Inflammatory macrophage (primary cell): ENCODE data around the gene MCEE.
A peak's percentile ranks its signal among the peaks of the same experiment; 100 is the strongest.
"Not testable (repeated sequence)": the region's sequence is repeated elsewhere in the genome, so short reads cannot be mapped to it uniquely, and the experiment has no call there.

Experiments used
- DNase-seq, 2 donors: peaks; one replicate each; pipeline ENCODE4 v3.0.0-alpha.2; 2020 to 2022

Gene MCEE

DNA sequence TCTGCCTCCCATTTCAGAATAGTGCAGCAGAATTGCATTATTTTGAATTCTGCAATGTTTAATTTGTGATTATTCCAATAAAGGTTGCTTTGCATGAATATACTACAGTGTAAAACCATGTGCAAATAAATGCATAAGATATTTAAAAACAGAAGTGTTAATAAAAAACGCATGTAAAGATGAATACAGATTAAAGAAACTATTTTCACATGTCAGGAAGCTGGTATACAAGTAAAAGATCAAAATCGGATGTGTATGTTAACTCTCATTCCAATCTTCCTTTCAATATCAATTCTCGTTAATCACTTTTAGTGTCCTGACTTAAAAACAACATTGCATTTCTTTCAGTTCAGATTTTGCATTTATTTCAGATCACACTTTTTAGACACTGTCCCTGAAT, 3.1 kb downstream of the MCEE start:
- DNase-seq: no peak

DNA sequence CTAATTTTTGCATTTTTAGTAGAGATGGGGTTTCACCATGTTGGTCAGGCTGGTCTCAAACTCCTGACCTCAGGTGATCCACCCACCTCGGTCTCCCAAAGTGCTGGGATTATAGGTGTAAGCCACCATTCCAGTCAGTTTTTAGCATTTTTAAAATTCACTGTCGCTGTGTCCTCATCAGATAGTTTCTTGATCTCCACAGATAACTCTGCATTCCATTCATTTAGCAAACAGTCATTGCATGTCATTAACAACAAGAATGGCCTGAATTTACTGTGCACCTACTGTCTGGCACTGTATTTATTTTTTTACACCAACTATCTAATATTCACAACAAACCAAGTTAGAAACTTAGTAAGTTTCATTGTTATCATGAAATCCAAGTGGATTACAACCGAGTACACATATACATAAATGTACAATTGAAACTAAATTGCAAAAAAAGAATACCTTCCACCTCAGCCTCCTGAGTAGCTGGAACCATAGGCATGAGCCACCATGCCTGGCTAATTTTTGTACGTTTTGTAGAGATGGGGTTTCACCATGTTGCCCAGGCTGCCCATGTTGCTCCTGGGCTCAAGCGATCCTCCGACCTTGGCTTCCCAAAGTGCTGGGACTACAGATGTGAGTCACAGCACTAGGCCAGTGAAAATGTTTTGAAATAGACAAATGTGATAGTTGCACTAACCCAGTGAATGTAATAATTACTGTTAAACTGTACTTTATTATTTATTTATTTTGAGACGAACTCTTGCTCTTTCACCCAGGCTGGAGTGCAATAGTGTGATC, 4.3 kb downstream of the MCEE start:
- no peak for DNase-seq

DNA sequence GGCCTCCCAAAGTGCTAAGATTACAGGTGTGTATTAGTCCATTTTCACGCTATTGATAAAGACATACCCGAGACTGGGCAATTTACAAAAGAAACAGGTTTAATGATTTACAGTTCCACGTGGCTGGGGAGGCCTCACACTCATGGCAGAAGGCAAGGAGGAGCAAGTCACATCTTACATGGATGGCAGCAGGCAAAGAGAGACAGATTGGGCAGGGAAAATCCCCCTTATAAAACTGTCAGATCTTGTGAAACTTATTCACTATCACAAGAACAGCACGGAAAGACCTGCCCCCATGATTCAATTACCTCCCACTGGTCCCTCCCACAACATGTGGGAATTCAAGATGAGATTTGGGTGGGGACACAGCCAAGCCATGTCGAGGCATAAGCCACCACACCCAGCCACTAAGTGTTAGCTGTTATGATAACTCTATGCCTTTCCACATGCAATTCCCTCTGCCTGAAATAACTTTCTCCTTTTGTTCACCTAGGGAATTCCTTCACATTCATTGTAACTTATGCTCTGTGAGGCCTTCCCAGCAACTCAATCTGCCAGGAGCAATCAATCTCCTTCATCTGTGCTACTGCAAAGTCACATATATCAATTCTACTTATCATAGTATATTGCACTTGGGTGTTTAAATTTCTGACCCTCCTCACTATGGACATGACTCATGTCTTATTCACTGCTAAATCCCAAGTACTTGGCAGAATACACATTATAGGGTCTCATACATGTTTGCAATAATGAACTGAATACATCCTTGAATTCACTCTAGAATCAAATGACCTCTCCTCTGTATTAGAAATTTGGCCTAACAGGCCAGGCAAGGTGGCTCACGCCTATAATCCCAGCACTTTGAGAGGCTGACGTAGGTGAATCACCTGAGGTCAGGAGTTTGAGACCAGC, 7.4 kb downstream of the MCEE start:
- DNase-seq: no peak

DNA sequence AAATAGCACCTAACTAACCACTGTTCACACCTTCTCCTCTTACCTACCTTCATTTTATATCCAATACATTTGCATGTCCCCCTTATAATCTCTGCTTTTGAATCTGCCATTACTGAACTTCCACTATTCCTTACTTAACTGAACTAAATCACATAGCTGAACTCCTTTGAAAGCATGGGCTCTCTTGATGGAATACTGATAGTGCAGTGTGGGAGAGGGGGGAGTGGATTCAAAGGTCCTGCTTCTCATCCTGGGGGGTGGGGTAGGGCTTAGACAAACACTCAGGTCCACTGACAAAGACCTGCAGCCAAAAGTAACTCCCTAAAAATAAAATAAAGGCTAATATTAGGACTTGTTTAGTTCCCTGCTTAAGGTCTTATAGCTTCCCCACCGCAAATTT, 8.6 kb downstream of the MCEE start:
- no peak for DNase-seq

DNA sequence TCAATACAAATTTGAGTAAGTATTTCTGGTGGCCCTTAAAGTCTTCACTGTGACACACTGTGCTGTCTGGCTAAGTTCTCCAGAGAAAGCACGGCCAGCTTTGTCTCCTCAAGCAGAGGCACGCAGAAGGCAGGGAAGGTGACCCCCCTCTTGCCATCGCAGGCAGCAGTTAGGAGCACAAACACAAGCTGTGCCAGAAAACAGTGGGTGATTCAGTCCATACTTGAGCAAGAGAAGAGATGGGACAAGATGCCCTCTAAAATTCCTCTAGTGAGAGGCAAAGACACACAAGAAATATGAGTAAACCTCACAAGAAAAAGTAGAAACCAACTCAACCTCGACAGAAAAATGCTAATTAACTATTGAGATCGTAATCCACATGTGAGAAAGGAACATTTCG, 9.8 kb downstream of the MCEE start:
- no peak for DNase-seq

DNA sequence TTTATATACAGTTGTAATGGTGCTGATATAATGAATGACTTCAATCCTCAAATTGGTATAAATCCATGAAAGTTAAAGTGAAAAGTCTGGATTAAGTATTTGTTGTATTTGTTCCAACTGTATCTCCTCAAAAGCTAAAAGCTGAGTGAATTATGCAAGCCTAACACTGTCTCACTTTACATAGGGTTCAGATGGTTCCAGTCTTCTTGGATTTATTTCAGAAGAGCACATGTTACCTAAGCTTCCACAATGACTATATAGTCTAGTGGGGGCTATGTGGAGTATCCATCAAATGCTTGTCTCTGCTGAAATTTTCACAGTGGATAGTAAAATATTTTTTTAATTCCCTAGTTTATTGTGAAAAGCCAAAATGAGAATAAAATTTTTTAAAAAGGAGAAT, 13.0 kb downstream of the MCEE start:
- no peak for DNase-seq

DNA sequence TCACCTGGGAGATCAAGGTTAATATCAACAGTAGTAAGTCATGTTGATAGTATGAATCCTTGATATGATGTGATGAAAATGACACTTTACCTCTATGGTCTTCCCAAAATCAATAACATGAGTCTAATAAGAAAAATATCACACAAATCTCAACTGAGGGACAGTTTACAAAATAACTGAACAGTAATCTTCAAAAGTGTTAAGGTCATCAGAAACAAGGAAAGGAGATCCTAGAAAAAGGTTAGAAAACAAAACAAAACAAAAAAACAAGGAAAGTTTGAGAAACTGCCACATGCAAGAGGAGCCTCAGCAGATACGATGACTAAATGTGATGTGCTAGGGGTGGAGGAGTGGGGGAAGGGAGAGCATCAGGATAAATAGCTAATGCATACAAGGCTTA, 16.2 kb downstream of the MCEE start:
- no peak for DNase-seq

DNA sequence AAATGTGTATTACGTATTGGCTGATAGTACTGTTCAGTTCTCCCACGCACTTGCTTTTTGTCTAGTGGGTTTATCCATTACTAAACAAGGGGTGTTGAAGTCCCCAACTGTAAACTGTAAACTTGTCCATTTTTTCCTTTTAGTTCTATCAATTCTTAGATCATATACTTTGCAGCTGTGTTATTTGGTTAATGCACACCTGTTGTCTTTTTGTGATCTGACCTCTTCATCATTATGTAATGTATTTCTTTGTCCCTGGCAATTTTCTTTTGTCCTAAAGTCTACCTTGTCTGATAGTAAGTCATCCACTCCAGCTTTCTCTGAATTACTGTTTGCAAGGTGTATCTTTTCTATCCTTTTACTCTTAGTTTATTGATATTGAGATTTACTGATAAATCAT, 21.9 kb downstream of the MCEE start:
- no peak for DNase-seq

DNA sequence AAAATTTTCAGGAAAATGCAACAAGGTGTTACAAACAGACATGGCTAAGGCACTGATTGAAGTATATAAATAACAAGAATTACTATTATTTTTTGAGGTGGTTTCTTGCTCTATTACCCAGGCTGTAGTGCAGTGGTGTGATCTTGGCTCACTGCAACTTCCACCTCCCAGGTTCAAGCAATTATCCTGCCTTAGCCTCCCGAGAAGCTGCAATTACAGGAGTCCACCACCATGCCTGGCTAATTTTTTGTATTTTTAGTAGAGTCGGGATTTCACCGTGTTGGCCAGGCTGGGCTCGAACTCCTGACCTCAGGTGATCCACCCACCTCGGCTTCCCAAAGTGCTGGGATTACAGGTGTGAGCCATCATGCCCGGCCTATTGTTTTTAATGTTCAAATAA, 23.6 kb downstream of the MCEE start:
- DNase-seq: not testable (repeated sequence)

DNA sequence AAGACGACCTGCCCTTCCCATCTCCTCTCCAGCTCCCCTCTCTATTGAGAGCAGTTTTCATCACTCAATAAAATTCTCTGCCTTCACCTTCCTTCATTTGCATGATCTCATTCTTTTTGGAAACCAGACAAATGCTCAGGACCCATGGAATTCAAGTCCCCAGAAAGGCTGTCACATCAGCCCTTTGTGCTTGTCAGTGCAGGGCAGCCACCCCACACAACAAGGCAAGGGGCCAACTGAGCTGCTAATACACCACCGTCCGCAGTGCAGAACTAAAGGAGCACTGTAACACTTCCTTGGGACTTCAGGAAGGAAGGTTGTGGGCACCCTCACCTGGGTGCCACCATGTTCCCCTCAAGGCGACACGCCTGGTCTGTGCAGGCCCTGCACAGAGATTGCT, 26.2 kb downstream of the MCEE start:
- no peak for DNase-seq

DNA sequence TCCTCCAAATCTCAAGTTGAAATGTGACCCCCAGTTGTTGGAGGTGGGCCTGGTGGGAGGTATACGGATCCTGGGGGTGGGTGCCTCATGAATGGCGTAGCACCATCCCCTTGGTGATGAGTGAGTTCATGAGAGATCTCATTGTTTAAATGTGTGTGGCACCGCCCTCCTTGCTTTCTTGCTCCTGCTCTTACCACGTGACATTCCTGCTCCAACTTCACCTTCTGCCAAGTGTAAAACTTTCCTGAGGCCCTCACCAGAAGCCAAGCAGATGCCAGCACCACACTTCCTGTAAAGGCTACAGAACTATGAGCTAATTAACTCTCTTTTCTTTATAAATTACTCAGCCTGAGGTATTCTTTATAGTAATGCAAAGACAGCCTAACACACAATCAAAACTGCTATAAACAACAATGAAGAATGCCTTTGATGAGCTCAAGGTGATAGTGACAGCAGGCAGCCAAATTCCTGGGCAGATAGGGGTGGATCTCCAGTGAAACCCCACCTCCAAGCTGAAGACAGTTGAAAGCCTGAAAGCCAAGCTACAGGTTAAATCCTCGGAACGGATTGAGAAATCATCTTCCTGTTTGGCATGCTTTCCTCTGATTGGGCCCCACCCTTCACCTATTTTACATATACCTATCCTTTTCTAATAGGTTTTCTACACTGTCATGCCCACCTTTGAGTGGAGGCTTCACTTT, 26.9 kb downstream of the MCEE start:
- no peak for DNase-seq

DNA sequence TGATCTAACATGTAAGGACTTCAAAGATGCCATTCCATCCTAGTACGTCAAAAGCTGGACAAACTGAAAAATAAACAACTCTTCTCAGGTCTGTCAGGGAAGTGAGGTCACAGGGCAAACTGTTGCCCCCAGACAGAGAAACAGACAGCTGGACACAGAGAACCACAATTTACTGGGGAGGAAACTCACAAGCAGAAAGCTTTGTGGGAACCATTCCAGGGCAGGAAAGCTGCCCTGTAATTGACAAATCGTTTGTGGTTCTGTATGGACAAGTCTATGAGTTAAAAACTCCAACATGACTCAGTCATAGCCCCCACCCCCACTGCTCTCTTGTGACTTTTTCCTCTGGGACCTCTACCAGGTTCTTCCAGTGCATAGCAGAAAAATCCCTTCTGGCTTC, 28.4 kb downstream of the MCEE start:
- DNase-seq: peak; percentile 5 to 34

DNA sequence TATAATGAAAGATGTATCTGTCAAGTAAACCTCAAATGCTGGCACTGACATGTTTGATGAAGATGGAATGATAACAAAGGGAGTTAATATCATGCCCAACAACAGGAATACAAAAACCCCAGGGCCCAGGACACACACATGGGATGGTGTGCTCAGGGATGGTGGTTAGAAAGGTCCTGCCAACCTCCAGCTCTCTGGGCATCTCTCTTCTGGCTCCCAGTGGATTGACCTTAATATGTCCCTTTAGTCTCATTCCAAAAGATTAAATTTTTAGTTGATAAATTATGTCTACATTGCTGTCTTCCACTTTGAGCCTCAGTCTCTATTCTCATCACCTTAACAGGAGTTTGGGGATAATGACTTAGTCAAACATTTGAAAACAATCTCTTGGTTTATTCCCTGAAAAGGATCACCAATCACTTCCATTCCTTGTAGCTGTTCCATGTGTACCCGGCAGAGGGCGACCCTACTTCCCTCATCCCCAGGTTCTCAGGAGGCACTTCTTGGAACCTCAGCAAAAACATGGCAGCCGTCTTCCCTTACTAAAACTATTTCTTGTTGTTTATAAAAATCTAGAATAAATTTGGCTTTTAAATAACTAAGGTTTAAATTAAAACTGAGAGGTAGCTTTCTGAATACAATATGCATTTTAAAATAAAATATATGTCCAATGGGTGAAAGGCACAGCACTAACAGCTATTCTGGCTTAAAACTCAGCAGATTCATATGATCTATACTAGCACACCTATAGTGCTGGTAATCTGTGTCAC, 29.6 kb downstream of the MCEE start:
- peak; percentile 61 to 64 for DNase-seq

DNA sequence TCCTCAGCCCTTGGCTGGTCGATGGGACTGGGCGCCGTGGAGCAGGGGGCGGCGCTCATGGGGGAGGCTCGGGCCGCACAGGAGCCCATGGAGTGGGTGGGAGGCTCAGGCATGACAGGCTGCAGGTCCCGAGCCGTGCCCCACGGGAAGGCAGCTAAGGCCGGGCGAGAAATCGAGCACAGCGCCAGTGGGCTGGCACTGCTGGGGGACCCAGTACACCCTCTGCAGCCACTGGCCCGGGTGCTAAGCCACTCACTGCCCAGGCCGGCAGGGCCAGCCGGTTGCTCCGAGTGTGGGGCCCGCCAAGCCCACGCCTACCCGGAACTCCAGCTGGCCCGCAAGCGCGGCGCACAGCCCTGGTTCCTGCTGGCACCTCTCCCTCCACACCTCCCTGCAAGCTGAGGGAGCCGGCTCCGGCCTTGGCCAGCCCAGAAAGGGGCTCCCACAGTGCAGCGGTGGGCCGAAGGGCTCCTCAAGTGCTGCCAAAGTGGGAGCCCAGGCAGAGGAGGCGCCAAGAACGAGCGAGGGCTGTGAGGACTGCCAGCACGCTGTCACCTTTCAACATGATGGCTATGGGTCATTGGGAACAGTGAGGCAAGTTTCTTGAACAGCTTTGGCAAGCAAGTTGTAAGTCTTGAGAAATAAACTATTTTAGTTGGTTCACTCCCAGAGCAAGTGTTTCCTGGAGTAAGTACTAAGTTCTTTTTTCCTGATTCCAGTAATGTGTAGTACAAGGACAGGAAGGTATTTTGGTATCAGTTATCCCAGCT, 37.4 kb downstream of the MCEE start:
- not testable (repeated sequence) for DNase-seq

DNA sequence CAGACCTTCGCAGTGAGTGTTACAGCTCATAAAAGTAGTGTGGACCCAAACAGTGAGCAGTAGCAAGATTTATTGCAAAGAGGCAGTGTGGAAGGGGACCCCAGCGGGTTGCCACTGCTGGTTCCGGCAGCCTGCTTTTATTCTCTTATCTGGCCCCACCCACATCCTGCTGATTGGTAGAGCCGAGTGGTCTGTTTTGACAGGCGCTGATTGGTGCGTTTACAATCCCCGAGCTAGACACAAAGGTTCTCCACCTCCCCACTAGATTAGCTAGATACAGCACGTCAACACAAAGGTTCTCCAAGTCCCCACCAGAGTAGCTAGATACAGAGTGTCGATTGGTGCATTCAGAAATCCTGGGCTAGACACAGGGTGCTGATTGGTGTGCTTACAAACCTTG, 38.2 kb downstream of the MCEE start:
- DNase-seq: not testable (repeated sequence)

DNA sequence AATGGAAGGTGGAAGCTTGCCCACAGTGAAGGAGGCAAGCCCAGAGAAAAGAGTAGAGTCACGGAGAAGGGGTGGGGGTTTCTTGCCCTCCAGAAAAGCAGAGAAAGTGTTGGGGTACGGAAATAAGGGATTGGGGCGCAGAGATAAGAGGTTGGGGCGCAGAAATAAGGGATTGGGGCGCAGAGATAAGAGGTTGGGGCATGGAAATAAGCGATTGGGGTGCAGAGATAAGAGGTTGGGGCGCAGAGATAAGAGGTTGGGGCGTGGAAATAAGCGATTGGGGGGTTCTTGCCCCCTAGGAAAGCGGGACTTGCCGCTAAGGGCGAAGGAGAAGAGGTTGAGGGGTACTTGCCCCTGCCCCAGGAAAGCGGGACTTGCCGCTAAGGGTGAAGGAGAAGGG, 40.6 kb downstream of the MCEE start:
- DNase-seq: not testable (repeated sequence)

DNA sequence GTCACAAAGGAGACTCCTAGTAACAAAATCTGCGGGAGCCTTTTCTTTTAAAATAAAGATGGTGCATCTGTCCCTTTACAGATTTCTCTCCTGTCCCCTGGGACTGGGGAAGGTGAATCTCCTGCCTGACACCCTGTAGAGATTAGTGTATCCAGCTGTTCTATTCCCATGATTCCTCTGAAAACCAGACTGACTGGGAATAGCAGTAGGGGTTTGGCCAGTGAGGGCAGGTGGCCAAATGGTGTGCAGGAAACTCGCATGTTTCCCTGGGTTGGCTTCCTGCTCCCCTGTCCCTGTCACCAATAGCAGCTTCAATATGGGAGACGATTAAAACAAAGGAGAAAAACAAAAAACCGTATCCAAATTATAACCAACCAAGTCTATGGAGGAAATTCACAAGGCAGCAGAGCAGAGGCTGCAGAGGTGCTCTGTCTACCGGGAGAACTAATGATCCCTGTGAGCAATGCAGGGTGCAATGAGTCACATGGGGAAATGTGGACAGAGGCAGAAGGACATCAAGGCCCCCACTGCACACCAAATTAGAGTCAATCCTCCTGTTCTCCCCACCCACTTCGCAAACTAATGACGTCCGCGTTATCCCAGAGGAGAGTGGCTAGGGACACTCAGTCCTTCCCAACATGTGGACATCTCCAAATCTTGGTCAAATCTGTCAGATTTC, 44.6 kb downstream of the MCEE start:
- not testable (repeated sequence) for DNase-seq

DNA sequence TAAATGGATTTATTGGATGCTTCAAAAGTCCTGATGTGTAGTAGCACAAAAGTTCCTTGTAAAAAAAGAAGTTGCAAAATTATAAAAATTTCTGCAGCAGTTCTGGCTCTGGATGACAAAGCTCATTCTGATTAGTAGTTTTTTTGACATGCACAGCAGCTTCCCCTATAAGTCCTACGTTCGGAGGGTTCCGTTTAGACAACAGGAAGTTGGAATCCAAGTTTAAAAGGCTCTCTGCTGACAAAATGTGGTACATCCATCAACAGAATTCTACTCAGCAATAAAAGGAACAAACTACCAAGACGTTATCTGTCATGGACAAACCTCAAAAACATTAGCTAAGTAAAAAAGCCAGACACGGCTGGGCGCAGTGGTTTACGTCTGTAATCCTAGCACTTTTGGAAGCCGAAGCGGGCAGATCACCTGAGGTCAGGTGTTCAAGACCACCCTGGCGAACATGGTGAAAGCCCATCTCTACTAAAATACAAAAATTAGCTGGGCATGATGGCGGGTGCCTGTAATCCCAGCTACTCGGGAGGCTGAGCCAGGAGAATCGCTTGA, 46.2 kb downstream of the MCEE start:
- peak in 1 of 2 donors; percentile 13 for DNase-seq

DNA sequence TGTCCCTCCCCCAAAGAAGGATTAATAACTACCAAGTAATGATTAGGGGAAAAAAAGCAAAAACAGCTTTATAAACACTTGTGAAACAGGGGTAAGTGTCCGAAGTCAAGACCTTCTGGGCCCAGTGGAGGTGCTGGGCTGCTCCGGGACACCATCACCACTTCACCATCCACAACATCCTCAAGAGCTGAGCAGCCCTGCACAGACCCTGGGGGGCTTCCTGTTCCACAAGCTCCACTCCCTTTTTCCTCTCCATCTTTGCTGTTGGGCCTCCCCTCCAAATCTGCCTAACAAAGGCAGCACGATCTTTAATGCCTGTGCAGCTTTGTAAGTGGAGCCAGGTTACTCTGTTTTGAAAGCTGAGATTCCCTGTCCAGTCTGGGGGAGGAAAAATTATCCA, 46.7 kb downstream of the MCEE start:
- not testable (repeated sequence) for DNase-seq

DNA sequence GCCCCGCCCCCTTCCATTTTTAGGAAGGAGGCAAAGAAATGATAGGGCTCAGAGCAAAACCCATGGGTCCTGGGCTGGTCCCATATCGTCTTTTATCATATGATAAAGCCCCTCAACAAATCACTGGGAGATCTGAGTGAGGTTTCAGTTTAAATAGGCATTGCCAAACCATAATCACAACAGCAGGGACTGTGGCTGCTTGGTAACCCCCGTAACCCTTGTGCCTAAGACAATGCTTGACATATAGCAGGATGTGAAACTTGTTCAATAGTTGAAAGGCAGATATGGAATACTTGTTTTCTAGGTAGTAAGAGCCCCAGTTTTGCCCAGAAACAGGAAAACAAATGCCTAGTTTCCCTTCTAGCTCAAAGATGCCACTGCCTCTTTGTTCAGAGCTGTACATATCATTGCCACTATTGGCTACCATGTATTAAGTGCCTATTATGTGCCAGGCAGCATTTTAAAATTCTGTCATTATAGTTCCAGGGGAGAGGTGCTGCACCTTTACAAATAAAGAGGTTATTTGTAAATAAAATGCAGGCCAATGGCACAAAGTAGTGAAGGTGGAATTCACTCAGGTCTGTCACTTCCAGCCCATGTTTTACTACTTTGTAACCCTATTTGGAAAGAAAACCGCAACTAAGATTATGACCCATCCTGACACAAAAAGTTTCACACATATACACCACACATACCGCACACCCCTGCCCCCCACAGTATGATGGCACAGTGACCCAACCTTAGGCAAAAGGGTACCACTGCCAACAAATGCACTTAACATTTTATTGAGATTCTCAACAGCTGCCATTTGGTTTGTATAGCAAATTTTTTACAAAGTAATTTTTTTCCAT, 47.4 kb downstream of the MCEE start:
- DNase-seq: peak in 1 of 2 donors; percentile 13
